CD4-positive, alpha-beta T cell treated with Interleukin-1 beta for 1 hour (primary cell): ENCODE data around the gene ZNF33A.
"Not testable (repeated sequence)": the region's sequence is repeated elsewhere in the genome, so short reads cannot be mapped to it uniquely, and the experiment has no call there.

ENCODE experiments used
- DNase-seq, 2 donors: peaks; one replicate each; pipeline ENCODE4 v3.0.0-alpha.2; 2020 to 2022

Gene ZNF33A

DNA sequence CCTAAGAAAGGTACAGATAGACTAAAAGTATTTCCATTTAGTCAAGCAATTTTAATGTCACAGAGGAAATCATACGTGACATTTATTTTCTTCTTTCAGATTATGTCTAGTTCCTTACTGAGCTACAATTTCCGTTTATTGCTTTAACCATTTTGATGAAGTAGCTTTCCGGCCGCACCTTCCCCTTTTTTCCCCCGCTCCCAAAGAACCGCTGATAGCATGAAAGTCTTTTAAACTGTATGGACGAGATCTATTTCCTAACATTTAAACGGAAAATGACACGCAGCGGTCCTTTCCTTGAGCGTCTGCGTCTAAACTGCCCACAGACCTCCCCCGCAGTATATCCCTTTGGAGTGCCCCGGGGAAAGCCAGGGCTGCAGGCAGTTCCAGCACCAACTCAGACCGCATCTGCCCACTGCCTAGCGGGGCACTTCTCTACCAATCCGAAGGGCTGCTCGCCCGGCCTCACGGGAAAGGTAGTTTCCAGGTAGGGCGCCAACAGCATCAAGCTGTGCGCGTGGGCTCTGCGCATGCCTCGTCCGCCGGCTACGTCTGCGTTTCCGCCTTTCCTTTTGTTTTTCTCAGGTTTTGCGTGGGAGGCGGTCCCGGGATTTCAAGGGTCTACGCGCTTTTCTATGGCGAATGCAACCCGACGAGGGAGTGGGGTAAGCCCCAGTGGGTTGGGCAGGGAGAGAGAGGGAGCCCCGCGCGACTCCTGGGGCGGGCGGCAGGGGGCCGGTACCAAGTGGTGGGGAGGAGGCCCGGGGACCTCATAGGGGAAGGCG is at the start of gene ZNF33A:
Gene ZNF33A, plus strand, starts transcription at position 557 of the 785 bp plus-strand sequence. CDS start 1,667 bp downstream, outside the sequence.
- peak; percentile 93 for DNase-seq

DNA sequence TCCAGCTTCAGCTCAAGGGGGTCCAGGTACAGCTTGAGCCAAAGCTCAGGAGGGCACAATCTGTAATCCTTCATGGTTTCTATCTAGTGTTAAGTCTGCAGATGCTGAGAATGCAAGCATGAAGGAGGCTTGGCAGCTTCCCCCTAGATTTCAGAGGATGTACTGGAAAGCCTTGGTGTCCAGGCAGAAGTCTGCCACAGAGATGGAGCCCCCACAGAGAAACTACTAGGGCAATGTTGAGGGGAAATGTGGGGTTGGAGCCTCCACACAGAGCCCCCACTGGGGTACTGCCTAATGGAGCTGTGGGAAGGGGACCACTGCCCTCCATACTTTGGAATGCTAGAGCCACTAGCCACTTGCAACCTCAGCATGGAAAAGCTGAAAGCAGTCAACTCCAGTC is 45.5 kb upstream of the ZNF33A start:
- DNase-seq = no peak

DNA sequence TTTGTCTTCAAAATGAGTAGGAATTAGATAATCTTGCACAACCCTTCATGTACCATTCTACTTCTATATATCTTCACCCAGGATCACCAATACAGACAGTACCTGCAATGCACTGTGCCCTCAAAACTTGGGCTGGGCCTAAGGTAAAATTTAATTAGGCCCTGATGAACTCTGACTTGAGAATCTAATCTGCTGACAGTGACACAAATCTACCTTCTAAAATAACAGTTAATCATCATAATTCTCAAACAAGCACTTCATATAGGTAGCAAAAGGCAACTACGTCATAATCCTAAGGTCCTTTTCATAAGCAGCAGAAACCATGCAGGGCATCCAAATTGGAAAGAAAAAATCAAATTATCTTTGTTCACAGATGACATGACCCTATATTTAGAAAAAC is 38.1 kb upstream of the ZNF33A start:
- no peak for DNase-seq

DNA sequence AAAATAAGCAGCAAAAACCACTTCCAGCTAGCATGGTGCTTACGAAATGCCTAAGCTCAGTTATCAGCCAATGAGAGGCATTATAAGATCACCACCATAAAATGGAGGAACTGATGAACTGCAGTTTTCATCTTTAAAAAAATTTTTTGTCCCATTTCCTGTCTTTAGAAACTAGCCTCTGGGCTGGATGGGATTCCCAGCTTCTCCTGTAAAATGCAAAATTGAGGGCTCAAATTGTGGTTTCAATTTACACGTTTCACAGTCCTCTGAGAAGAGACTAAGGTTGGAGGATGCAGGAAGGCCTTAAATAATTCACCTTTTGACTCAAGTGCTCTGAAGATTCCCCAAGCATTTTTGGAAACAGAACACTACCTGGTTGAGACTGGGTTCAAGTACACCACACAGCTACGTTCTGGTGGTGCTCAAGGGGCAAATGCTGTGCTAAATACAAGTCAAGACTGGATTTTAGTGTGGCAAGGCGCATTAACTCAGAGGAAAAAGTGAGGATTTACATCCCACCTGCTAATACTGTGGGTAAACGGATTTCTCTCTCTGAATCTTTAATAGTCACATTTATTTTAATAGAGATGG is 35.0 kb upstream of the ZNF33A start:
- peak in 1 of 2 donors; percentile 29 for DNase-seq

DNA sequence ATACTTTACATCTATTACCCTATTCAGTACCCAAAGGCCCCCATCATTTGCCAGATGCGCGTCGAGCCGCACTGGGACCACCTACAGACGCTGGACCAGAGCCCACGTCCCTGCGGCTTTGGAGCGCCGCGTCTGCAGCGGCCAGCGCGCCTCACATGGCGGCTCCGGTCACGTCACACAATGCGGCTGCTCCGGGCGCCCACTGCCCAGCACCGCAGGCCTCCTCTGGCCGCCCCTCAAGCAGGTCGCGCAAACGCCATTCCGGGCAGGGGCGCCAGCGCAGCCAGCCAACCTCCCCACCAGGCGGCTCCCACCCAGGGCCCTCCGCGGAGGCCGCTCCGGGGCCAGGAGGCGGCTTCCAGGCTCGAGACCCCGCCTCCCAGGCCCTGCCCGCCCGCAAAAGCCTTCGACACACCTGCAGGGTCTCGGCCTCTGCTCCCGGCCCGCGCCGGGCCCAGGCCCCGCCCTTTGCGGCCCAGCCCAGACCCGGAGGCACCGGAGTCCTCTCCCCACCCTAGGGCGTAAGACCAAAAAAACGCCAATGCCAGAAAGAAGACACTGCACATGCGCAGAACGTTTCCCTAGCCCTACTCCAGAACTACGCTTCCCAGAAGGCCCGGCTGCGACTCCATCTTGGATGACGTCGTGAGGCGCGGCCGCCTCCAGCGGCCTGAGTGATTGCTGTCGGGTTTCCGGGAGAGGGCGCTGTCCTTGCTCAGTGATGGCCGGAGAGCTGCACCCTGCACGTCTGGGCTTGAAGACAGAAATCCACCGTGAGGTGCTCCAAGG is 34.2 kb upstream of the ZNF33A start, which contains the start of gene ZNF25:
Gene ZNF25, minus strand, starts transcription at position 557 of the 789 bp plus-strand sequence. CDS start 4,925 bp downstream, outside the sequence.
- DNase-seq = peak; percentile 99

DNA sequence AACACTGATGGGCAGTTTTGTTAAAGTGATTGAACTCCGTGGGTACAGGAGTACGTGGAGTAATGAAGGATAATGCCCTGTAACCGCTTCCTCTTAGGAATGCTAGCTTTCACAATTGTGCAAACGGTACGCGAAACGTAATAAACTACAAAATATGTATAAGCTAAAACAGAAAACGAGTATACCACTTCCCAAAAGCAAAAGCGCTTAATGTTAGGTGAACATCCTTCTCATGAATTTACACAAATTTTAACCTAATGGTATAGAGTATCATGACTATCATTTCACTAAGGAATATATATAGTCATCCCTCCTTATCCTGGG is 33.6 kb upstream of the ZNF33A start:
- no peak for DNase-seq

DNA sequence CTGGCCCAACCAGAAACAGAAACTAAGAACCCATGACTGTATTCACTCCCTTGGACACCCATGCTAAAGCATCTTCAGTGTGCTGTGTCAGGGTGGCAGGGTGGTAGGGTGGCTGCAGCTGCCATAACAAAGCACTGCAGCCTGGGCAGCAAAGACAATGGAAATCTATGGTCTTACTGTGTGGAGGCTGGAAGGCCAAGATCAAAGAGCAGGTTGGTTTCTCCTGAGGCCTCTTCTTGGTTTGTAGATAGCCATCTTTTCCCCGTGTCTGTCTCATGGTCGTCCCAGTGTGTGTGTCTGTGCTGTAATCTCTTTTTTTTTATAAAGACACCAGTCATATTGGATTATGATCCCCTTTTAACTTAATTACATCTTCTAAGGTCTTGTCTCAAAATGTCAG is 18.8 kb upstream of the ZNF33A start:
- DNase-seq = no peak

DNA sequence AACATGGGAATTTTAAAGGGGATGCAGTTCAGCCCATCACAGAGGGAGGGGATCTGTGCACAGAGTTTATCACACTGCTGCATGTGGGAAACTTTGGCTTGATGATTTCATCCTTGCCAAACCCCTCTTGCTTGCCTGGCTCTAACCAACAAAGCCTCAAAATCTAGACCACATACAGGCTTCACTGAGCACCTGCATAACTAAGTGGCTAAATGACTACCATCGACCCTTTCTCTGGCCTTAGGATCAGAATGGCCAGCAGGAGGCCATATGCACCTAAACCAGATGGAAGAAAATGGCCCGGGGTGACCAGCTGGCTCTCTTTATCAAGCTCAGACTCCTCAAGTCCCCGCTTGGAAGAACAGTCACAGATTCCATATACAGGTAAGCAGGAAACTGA is 18.4 kb upstream of the ZNF33A start:
- no peak for DNase-seq

DNA sequence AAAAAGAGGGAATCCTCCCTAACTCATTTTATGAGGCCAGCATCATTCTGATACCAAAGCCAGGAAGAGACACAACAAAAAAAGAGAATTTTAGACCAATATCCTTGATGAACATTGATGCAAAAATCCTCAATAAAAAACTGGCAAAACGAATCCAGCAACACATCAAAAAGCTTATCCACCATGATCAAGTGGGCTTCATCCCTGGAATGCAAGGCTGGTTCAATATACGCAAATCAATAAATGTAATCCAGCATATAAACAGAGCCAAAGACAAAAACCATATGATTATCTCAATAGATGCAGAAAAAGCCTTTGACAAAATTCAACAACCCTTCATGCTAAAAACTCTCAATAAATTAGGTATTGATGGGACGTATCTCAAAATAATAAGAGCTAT is 11.6 kb upstream of the ZNF33A start:
- DNase-seq = not testable (repeated sequence)

DNA sequence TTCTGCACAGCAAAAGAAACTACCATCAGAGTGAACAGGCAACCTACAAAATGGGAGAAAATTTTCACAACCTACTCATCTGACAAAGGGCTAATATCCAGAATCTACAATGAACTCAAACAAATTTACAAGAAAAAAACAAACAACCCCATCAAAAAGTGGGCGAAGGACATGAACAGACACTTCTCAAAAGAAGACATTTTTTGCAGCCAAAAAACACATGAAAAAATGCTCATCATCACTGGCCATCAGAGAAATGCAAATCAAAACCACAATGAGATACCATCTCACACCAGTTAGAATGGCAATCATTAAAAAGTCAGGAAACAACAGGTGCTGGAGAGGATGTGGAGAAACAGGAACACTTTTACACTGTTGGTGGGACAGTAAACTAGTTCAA is 10.0 kb upstream of the ZNF33A start:
- not testable (repeated sequence) for DNase-seq

DNA sequence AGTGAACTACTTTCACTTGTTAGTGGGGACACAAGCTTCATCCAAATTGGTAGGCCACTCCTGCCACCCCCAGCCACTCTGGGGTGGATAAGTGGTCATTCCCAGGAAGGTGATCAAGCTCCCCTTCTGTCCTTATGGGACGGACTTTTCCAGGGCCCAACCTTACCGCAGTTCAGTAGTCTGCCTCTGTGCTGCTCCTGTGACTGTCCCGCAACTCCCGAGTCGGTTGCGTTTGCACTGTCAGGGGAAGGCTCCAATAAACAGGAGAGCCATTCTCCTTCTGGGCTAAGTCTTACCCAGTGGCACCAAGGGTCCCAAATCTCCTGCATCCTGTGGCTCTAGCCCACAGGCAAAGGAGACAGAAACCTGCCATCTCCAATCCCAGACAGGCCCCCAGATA is 7.4 kb upstream of the ZNF33A start:
- no peak for DNase-seq

DNA sequence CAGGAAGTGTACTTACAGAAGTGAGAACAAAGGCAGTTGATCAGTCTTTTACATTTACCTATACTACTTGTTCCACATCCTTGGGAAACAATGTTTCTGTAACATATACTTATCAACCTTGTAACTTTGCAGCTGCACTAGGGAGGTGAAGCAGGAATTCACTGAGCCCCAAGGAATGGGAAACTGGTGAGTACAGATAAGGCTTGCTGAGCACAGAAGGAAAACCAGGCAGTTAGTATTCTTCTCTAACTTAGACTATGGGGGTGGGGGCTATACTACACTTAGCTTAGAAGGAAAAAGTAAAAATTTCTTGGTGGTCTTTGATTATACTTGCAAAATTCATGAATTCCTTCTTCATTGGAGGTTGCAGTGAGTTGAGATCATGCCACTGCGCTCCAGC is 6.9 kb upstream of the ZNF33A start:
- DNase-seq = no peak

DNA sequence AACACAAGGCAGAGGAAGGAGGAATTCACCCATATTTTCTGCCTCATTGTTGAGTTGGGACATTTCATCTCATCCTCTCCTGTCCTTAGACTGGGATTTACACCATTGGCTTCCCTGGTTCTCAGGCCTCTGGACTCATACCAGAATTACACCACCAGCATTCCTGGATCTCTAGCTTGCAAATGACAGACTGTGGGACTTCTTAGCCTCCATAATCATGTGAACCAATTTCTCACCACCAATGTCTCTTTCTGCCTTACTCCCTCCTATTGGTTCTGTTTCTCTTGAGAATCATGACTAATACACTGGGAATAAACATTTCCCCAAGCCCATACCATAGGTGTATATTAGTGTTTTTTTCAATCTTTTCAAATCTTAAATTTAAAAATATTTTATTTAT is 2.9 kb upstream of the ZNF33A start:
- DNase-seq = no peak

DNA sequence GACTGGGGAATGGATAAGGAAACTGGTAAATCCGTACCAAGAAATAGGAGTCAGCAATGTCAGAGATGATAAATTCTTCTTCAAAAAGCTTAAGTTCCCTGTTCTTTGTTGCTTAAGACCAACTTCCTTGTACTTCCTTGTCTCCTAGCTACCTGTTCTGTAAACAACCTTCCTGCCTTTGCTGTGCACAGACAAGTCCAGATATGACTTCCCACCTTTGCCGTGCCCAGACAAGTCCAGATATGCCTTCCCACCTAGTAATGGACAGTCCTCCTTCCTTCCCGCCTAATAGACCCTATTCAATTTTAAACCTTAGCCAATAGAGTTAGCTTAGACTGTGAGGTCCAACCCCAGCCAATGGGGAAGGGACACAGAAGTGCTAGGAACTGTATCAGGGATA is 2.5 kb upstream of the ZNF33A start:
- no peak for DNase-seq

DNA sequence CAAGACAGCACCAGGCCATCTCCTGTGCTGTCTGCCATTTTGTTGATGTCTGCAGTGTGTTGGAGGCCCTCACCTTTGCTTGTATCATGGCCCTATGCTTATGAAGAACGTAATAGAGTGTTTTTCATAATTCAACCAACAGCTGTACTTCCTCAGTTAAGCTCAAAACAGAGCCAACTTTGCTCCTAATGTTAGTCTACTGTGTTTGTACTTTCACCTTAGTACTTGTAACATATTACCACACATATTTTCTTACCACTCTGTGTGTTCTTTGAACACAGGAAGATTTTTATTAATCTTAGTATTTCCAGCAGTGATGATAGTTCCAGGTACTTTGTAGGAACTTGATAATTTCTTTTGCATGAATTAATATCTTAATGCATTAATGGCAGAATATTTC is 5.9 kb downstream of the ZNF33A start:
- DNase-seq = no peak

DNA sequence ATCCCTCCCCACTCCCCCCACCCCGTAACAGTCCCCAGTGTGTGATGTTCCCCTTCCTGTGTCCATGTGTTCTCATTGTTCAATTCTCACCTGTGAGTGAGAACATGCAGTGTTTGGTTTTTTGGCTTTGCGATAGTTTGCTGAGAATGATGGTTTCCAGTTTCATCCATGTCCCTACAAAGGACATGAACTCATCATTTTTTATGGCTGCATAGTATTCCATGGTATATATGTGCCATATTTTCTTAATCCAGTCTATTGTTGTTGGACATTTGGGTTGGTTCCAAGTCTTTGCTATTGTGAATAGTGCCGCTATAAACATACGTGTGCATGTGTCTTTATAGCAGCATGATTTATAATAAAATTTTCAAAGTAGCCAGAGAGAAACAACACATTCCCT is 8.6 kb downstream of the ZNF33A start:
- DNase-seq = not testable (repeated sequence)

DNA sequence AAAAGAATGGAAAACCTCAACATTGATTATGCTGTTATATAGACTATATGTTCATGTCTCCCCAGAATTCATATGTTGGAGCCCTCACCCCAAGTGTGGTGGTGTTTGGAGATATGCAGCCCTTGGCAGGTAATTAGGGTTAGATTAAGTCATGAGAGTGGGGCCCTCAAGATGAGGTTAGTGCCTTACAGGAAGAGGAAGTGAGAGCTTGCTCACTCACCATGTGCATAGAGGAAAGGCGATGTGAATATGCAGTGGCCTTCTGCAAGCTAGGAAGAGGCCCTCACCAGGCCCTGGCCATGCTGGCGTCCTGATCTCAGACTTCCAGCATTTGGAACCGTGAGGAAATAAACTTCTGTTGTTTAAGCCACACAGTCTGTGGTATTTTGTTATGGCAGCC is 14.8 kb downstream of the ZNF33A start:
- DNase-seq = no peak

DNA sequence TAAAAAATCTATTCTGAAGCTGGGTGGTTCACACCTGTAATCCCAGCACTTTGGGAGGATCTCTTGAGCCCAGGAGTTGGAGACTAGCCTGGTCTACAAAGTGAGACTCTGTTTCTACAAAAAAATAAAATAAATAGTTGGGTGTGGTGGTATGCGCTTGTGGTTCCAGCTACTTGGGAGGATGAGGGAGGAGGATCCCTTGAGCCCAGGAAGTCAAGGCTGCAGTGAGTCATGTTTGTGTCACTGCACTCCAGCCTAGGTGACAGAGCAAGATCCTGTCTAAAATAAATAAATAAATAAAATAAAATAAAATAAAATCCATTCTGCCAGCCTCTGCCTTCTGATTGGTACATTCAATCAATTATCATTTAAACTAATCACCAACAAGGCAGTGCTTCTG is 17.5 kb downstream of the ZNF33A start:
- DNase-seq = no peak

DNA sequence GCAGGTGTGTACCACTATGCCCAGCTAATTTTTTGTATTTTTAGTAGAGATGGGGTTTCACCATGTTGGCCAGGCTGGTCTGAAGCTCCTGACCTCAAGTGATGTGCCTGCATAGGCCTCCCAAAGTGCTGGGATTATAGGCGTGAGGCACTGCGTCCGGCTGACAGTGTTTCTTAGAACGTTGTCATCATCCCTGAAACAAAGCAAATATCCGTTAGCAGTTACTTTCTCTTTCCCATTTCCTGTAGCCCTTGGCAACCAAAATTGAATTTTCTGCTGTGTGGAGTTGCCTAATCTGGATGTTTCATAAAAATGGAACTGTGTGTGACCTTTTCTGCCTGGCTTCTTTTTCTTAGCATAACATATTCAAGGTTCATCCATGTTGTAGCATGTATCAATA is 22.4 kb downstream of the ZNF33A start:
- DNase-seq = no peak

DNA sequence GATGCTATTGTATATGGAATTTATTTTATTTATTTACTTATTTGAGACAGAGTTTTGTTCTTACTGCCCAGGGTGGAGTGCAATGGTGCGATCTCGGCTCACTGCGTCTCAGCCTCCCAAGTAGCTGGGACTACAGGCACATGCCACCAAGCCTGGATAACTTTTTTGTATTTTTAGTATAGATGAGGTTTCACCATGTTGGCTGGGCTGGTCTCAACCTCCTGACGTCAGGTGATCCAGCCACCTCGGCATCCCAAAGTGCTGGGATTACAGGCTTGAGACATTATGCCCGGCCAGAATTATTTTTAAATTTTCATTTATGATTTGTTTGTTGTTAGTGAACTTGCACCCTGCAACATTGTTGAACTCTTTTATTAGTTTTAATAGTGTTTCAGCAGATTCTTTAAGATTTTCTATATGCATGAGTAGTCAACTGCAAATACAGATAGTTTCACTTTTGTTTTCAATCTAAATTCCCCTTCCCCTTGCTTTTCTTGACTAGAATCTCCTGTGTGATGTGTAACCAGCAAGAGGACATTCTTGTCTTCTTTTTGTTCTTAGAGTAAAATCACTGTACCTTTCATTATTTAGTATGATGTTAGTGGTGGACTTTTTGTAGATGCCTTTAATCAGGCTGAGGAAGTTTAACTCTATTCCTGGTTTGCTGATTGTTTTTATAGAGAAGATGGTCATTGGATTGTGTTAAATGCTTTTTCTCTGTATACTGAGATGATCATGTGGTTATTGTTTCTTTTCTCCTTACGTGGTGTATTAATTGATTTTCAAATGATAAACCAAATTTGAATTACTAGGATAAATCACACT is 27.8 kb downstream of the ZNF33A start:
- peak in 1 of 2 donors; percentile 42 for DNase-seq

DNA sequence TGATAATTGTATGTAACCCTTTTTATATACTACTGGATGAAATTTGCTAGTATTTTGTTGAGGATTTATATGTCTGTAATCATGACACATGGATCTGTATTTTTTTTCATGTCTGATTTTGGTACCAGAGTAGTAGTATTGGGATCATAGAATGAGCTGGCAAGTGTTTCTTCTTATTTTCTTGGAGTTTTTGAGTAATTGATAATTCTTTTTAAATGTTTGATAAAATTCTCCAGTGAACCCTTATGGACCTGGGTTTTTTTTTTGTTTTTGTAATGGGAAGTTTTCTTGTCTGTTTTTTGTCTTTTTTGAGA is 28.4 kb downstream of the ZNF33A start:
- DNase-seq = no peak

DNA sequence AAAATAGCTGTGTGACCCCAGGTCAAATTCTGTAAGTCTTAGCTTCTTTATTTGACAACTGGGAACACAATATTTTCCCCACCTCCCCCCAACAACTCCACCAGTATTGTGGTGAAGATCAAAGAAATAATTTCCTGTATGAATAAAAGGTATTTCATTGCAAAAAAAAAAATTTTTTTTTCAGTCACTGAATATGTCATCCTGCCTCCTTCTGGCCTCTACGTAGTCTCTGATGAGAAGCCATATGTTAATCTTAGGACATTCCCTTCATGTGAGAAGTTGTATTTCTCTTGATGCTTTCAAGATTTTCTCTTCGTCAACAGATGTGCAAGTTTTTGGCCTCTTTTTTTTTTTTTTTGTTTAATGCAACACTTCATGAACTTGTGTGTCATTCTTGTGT is 33.0 kb downstream of the ZNF33A start:
- peak in 1 of 2 donors; percentile 21 for DNase-seq

DNA sequence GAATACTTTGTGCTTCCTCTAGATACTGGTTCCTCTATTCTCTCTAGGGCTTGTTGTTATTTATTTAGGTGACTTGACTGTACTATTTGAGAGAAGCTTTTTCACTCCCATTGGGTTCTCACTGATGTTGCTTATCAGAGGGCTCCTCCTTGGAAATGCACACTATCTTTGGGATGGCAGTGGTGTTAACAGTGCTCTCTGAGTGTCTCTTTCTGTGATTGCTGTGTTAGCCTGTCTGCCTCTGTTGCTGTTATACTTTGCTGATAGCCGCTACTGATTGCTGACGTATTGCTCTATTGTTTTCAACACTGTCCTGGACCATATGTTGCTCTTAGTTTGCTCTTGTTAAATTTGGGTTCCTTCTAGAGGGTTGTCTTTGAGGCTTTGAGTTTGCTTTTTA is 34.7 kb downstream of the ZNF33A start:
- no peak for DNase-seq
